Measurements from ENCODE around the gene PDPR. TPM values are rescaled to one million over a fixed set of nuclear protein-coding genes. Genes with fewer than 3 reads are reported as not detected.
"Not testable (repeated sequence)": the region's sequence is repeated elsewhere in the genome, so short reads cannot be mapped to it uniquely, and the experiment has no call there.

The PDPR gene
- total RNA-seq, 4 donors from 2014 or later, result 22.6 to 41.9 (median 29.7) TPM

GRCh38 chr16:70152578-70153302 lies 38.6 kb downstream of the PDPR start:
- 95 to 96% methylated on average over 13 of the region's 13 CpGs for WGBS, 2 donors
- intact Hi-C loops (cut with DNase I), result no loop called here
- no peak for DNase-seq
- H3K4me3 ChIP-seq (replicated peaks in 1 of 3), result no peak overlapping the region
- TF ChIP-seq, protein P1, sequence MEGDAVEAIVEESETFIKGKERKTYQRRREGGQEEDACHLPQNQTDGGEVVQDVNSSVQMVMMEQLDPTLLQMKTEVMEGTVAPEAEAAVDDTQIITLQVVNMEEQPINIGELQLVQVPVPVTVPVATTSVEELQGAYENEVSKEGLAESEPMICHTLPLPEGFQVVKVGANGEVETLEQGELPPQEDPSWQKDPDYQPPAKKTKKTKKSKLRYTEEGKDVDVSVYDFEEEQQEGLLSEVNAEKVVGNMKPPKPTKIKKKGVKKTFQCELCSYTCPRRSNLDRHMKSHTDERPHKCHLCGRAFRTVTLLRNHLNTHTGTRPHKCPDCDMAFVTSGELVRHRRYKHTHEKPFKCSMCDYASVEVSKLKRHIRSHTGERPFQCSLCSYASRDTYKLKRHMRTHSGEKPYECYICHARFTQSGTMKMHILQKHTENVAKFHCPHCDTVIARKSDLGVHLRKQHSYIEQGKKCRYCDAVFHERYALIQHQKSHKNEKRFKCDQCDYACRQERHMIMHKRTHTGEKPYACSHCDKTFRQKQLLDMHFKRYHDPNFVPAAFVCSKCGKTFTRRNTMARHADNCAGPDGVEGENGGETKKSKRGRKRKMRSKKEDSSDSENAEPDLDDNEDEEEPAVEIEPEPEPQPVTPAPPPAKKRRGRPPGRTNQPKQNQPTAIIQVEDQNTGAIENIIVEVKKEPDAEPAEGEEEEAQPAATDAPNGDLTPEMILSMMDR (IDR thresholded peaks at IDR 0.05), result no peak
- TF ChIP-seq POLR2A (IDR thresholded peaks at IDR 0.05), result no peak
- H3K4me1 ChIP-seq, result peaks cover 6 to 11% of the 10 kb centered on the region in 2 donors
- H3K36me3 ChIP-seq, result peaks cover 78 to 87% of the 10 kb centered on the region in 2 donors
- no peaks in the 10 kb centered on the region for H3K9me3 ChIP-seq
- no peaks in the 10 kb centered on the region for H3K27me3 ChIP-seq
- H3K27ac ChIP-seq, result no peak overlapping the region

- 91 to 96% methylated on average over 10 of the region's 10 CpGs for WGBS, 2 donors
- H3K9me3 ChIP-seq; H3K27me3 ChIP-seq; H3K27ac ChIP-seq; H3K4me3 ChIP-seq (replicated peaks in 1 of 3); intact Hi-C loops (cut with DNase I); DNase-seq: not testable (repeated sequence)
- H3K4me1 ChIP-seq, result peaks cover 6 to 11% of the 10 kb centered on the region in 2 donors
- peaks cover 69 to 94% of the 10 kb centered on the region in 2 donors for H3K36me3 ChIP-seq
These were observed 40.6 kb downstream of the PDPR start for GRCh38 chr16:70154736-70155135.

- H3K27ac ChIP-seq, result no peak overlapping the region
- H3K4me3 ChIP-seq (replicated peaks in 1 of 3), result no peak overlapping the region
- intact Hi-C loops (cut with DNase I), result no loop called here
- H3K27me3 ChIP-seq, result no peaks in the 10 kb centered on the region
- DNase-seq, result no peak
- TF ChIP-seq POLR2A (IDR thresholded peaks at IDR 0.05), result no peak
- TF ChIP-seq, protein P1 (IDR thresholded peaks at IDR 0.05), result no peak
- WGBS, 2 donors, result 92 to 94% methylated on average over 29 of the region's 29 CpGs
- peaks cover 3 to 5% of the 10 kb centered on the region in 2 donors for H3K4me1 ChIP-seq
- H3K36me3 ChIP-seq, result peaks cover 70 to 91% of the 10 kb centered on the region in 2 donors
- H3K9me3 ChIP-seq, result no peaks in the 10 kb centered on the region
These were observed 42.3 kb downstream of the PDPR start for GRCh38 chr16:70156207-70156978.

DNA sequence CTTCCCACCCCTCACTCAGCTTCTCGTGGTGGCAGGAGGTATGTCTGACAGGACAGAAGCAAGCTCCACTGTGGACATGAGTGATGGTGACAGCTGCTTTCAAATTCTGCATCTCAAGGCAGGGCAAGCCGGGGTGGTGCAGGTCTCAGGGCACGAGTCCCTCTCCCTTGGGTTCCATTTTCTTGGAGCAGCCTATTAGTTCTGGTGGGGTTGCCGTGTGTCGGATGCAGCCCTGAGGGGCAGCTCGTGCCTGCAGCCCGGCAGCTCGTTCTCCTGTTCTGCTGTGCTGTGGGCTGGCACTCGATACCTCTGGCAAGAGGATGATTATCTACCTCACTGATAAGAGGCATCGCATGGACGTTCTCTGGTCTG lies 43.0 kb downstream of the PDPR start:
- Histone ChIP-seq H3K27me3 (no peaks in the 10 kb centered on the region), H3K4me1 (no peaks in the 10 kb centered on the region), H3K27ac (no peak overlapping the region), H3K9me3 (no peaks in the 10 kb centered on the region), H3K36me3 (peaks cover 69 to 91% of the 10 kb centered on the region in 2 donors), H3K4me3 (replicated peaks in 1 of 3) (no peak overlapping the region)
- TF ChIP-seq, protein P1 (IDR thresholded peaks at IDR 0.05), result no peak
- TF ChIP-seq POLR2A (IDR thresholded peaks at IDR 0.05), result no peak
- intact Hi-C loops (cut with DNase I), result no loop called here
- WGBS, 2 donors, result 87 to 92% methylated on average over 11 of the region's 11 CpGs
- DNase-seq, result no peak

DNA sequence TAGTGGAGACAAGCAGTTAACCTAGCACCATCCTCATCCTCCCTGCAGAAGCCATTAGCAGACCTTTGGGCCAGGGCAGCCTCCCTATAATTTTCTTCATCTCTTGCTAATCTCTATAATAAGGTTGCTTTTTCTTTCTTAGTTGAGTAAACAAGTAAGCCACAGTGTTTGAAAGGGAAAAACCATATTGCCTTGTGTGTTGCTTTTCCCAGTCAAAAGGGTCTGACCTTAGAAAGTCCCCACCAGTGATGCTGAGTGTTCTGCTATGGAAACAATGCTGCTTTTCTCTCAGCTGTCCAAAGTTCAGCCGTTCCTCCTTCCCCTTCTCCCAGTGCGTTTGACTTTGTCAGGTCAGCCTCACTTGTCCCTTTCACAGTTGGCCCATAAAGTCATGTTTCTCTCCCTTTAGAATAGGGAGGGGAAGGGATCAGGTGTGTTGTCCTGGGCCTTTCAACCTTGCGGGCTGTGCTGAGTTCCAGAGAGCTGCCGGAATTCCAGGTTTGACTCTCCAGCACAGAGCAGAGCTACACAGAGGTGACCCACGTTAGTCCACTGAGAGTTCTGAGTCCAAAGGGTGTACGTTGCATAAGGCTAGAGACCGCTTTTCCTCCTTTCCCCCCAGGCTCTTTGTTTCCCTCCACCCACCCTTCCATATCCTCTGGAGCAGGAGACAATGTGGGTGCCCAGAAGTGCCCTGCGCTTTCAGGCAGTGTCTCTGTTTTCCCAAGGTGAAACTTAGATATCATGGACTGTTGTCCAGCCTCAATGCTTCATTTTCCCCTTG lies 43.5 kb downstream of the PDPR start:
- no peaks in the 10 kb centered on the region for H3K4me1 ChIP-seq
- DNase-seq, result no peak
- H3K9me3 ChIP-seq, result no peaks in the 10 kb centered on the region
- H3K27me3 ChIP-seq, result no peaks in the 10 kb centered on the region
- 90 to 92% methylated on average over 8 of the region's 8 CpGs for WGBS, 2 donors
- H3K27ac ChIP-seq, result no peak overlapping the region
- peaks cover 69 to 86% of the 10 kb centered on the region in 2 donors for H3K36me3 ChIP-seq
- TF ChIP-seq, protein P1 (IDR thresholded peaks at IDR 0.05), result no peak
- no peak for TF ChIP-seq POLR2A (IDR thresholded peaks at IDR 0.05)
- no peak overlapping the region for H3K4me3 ChIP-seq (replicated peaks in 1 of 3)
- intact Hi-C loops (cut with DNase I), result no loop called here

Measured in thyroid gland (tissue), 4 donors.